ENCODE results near the gene EPHB1.
"Not testable (repeated sequence)": the region's sequence is repeated elsewhere in the genome, so short reads cannot be mapped to it uniquely, and the experiment has no call there.

EPHB1 gene

GRCh38 chr3:134970895-134971294, 175.8 kb downstream of the EPHB1 start:
- no peak for DNase-seq

- DNase-seq = no peak
Measured at GRCh38 chr3:134971306-134971705, 176.2 kb downstream of the EPHB1 start.

GRCh38 chr3:134971907-134972306, 176.8 kb downstream of the EPHB1 start:
- DNase-seq = not testable (repeated sequence)

GRCh38 chr3:134972836-134973455, 177.9 kb downstream of the EPHB1 start:
- no peak for DNase-seq

- DNase-seq = no peak
Measured at GRCh38 chr3:134974624-134975023, 179.6 kb downstream of the EPHB1 start.

- no peak for DNase-seq
Measured at GRCh38 chr3:134976948-134977347, 181.9 kb downstream of the EPHB1 start.

- no peak for DNase-seq
Measured at GRCh38 chr3:134978658-134979057, 183.6 kb downstream of the EPHB1 start.

- no peak for DNase-seq
Measured at GRCh38 chr3:134985864-134986715, 191.0 kb downstream of the EPHB1 start.

GRCh38 chr3:134988666-134989065, 193.6 kb downstream of the EPHB1 start:
- no peak for DNase-seq

- DNase-seq = no peak
Measured at GRCh38 chr3:134991003-134991402, 195.9 kb downstream of the EPHB1 start.

- no peak for DNase-seq
Measured at GRCh38 chr3:134991472-134992010, 196.5 kb downstream of the EPHB1 start.

- no peak for DNase-seq
Measured at GRCh38 chr3:134992180-134992579, 197.1 kb downstream of the EPHB1 start.

GRCh38 chr3:134992586-134992985, 197.5 kb downstream of the EPHB1 start:
- DNase-seq = no peak

GRCh38 chr3:134993011-134993410, 198.0 kb downstream of the EPHB1 start:
- DNase-seq = no peak

GRCh38 chr3:134998158-134998557, 203.1 kb downstream of the EPHB1 start:
- no peak for DNase-seq

- DNase-seq = no peak
Measured at GRCh38 chr3:134998855-134999254, 203.8 kb downstream of the EPHB1 start.

GRCh38 chr3:135000465-135000864, 205.4 kb downstream of the EPHB1 start:
- no peak for DNase-seq

GRCh38 chr3:135005616-135006015, 210.6 kb downstream of the EPHB1 start:
- not testable (repeated sequence) for DNase-seq

GRCh38 chr3:135007607-135008006, 212.5 kb downstream of the EPHB1 start:
- peak; percentile 29 for DNase-seq

- no peak for DNase-seq
Measured at GRCh38 chr3:135008326-135008725, 213.3 kb downstream of the EPHB1 start.

GRCh38 chr3:135009014-135009413, 214.0 kb downstream of the EPHB1 start:
- DNase-seq = no peak

GRCh38 chr3:135012101-135012500, 217.0 kb downstream of the EPHB1 start:
- DNase-seq = no peak

GRCh38 chr3:135013206-135013605, 218.1 kb downstream of the EPHB1 start:
- no peak for DNase-seq

- DNase-seq = no peak
Measured at GRCh38 chr3:135014566-135014965, 219.5 kb downstream of the EPHB1 start.

Data from EL (cell line).